Neutrophil (primary cell): Measurements from ENCODE around the gene DAB1.

ENCODE experiments used
- H3K27ac ChIP-seq: fragments of 200-600 bp; sonication (generic); 2 replicates; pipeline ENCODE4 v1.5.1; 2016; ENCODE audit warnings: mild to moderate bottlenecking, moderate library complexity
- H3K27me3 ChIP-seq: fragments of 200-600 bp; sonication (generic); 2 replicates; pipeline ENCODE4 v1.6.0; 2016; ENCODE audit warnings: mild to moderate bottlenecking
- H3K36me3 ChIP-seq: fragments of 200-600 bp; sonication (generic); 2 replicates; pipeline ENCODE4 v1.5.1; 2017
- H3K4me1 ChIP-seq, 2 experiments: fragments of 200-600 bp in 1 of 2; sonication (generic) in 1 of 2; 1 replicate in 1 of 2; 2 replicates in 1 of 2; pipeline versions ENCODE4 v1.5.1 to v1.6.1; 2013 to 2016; ENCODE audit warnings: low read depth in 1 of 2, low read length in 1 of 2, mild to moderate bottlenecking in 1 of 2, moderate library complexity in 1 of 2; ENCODE audit not compliant: control insufficient read depth in 1 of 2, insufficient read depth in 1 of 2
- H3K4me3 ChIP-seq, 2 experiments: fragments of 200-600 bp in 1 of 2; sonication (generic) in 1 of 2; 1 replicate in 1 of 2; 2 replicates in 1 of 2; pipeline ENCODE4 v1.5.1; 2013 to 2016; ENCODE audit warnings: low read depth in 1 of 2, low read length in 1 of 2, mild to moderate bottlenecking in 1 of 2, moderate library complexity in 1 of 2
- H3K9me3 ChIP-seq: fragments of 200-600 bp; sonication (generic); 2 replicates; pipeline ENCODE4 v1.5.1; 2016
- TF ChIP-seq, protein P1 (sequence below): fragments of 200-600 bp; sonication (generic); IDR thresholded peaks from 2 replicates; pipeline ENCODE4 v1.5.1; 2016; ENCODE audit warnings: antibody characterized with exemption

Gene DAB1

DNA sequence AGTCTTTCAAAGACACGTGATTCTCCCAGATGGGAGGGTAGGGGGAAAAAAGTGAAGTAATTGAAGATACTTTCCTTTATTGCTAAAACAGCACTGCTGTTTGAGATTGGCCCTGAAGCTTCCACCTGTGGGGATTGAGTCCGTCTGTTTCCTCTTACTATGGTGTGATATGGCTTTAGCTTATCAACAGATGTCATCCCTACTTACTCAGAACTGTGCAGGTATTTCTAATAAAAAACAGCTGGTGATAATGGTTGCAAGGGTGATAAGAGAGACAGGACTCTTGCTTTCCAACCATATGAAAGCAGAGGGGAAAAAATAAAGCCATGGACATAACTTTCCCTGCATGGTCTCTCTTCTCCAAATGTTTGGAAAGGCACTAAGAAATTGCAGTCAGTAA lies 416.4 kb downstream of the DAB1 start:
- H3K27me3 ChIP-seq, result no peaks in the 10 kb centered on the region
- H3K4me1 ChIP-seq, result no peaks in the 10 kb centered on the region
- H3K36me3 ChIP-seq, result no peaks in the 10 kb centered on the region
- no peaks in the 10 kb centered on the region for H3K9me3 ChIP-seq
- H3K4me3 ChIP-seq, result no peak overlapping the region
- TF ChIP-seq, protein P1, sequence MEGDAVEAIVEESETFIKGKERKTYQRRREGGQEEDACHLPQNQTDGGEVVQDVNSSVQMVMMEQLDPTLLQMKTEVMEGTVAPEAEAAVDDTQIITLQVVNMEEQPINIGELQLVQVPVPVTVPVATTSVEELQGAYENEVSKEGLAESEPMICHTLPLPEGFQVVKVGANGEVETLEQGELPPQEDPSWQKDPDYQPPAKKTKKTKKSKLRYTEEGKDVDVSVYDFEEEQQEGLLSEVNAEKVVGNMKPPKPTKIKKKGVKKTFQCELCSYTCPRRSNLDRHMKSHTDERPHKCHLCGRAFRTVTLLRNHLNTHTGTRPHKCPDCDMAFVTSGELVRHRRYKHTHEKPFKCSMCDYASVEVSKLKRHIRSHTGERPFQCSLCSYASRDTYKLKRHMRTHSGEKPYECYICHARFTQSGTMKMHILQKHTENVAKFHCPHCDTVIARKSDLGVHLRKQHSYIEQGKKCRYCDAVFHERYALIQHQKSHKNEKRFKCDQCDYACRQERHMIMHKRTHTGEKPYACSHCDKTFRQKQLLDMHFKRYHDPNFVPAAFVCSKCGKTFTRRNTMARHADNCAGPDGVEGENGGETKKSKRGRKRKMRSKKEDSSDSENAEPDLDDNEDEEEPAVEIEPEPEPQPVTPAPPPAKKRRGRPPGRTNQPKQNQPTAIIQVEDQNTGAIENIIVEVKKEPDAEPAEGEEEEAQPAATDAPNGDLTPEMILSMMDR, result no peak
- no peak overlapping the region for H3K27ac ChIP-seq

- TF ChIP-seq, protein P1, result no peak
- Histone ChIP-seq H3K9me3 (no peaks in the 10 kb centered on the region), H3K4me3 (no peak overlapping the region), H3K4me1 (no peaks in the 10 kb centered on the region), H3K27me3 (no peaks in the 10 kb centered on the region), H3K36me3 (no peaks in the 10 kb centered on the region), H3K27ac (no peak overlapping the region)
Observed at GRCh38 chr1:57003398-57004139, 420.3 kb downstream of the DAB1 start.

DNA sequence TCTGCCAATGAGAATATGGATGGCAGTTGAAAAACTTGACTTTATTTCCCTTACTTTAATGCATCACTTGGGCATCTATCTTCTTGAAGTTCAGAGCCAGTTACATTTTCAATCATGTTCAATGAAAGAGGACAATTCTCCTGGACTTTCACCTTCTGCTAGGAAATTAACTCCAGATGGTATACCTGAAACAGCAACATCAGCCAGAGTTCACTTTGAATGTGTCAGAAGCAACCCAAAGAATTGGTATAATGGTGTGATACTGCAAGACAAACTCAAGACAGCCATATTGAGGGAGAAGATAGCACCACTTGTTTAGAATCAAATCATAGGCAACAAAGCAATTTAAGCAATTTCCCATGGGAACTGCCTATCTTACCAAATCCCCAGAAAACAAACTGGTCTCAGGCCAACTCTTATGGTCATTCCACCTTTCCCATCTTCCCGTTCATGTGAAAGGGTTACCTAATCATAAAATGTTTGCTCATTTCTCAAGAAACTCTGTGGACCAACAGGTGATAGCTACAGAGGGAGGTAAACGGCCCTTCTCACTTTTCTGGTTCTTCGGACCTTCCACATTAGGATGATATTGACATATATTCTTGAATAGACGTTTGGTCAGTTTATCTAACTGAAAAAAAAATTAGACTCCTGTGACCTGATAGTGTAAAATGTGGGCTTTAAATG lies 428.3 kb downstream of the DAB1 start:
- H3K4me3 ChIP-seq, result no peak overlapping the region
- no peaks in the 10 kb centered on the region for H3K4me1 ChIP-seq
- H3K27me3 ChIP-seq, result no peaks in the 10 kb centered on the region

GRCh38 chr1:56993475-56993874 lies 430.4 kb downstream of the DAB1 start:
- H3K4me3 ChIP-seq, result no peak overlapping the region
- TF ChIP-seq, protein P1, result no peak
- no peaks in the 10 kb centered on the region for H3K9me3 ChIP-seq
- no peaks in the 10 kb centered on the region for H3K27me3 ChIP-seq
- H3K36me3 ChIP-seq, result no peaks in the 10 kb centered on the region
- H3K4me1 ChIP-seq, result no peaks in the 10 kb centered on the region
- H3K27ac ChIP-seq, result no peak overlapping the region

More for the DNA sequence above, 428.3 kb downstream of the DAB1 start:
- no peaks in the 10 kb centered on the region for H3K9me3 ChIP-seq
- TF ChIP-seq, protein P1, result no peak
- no peak overlapping the region for H3K27ac ChIP-seq
- H3K36me3 ChIP-seq, result no peaks in the 10 kb centered on the region

DNA sequence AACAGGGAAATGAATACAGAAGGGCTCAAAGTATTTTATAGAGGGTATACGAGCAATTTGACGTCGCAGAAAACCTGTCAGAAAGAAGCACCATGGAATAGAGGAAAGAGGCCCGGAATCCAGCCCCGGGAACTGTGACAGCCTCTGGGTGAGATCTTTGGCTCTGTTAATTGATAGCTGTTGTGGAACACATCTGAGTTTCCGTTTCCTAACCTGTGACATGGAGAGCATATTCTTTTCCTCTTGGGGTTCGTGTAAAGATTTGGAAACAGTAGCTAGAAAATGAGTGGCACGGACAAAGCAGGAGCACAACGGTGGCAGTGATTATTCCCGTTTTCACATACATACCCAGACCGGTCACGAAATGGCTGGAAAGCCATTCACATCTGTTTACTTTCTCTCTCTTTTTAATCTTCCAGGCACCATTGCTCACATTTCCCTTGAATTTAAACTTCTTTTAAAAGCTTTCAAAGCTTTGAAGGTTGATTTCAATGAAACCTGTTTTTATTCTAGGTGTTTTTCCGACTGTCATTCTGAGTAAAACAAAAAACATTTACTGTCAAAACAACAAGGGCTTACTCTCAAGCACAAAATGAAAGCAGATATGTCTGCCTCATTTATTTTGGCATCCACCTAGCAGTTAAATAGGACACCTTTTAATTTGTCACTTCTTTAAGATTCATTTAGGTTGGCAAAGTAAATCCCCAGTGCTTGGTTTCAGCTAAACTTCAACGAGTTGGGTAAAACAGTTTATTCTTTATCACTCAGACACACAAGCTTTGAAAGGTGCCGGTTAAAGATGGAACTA lies 431.3 kb downstream of the DAB1 start:
- Histone ChIP-seq H3K4me1 (no peaks in the 10 kb centered on the region), H3K27ac (no peak overlapping the region), H3K36me3 (no peaks in the 10 kb centered on the region), H3K27me3 (no peaks in the 10 kb centered on the region), H3K9me3 (no peaks in the 10 kb centered on the region), H3K4me3 (no peak overlapping the region)
- TF ChIP-seq, protein P1, result no peak
